Neural progenitor cell (in vitro differentiated cells): Measurements from ENCODE around the gene ADAMTSL1.

ENCODE experiments used
- EZH2phosphoT487 ChIP-seq: fragments of 200-600 bp; sonication (generic); IDR thresholded peaks from 2 replicates; pipeline ENCODE4 v1.6.1; 2017; ENCODE audit warnings: antibody characterized with exemption
- TF ChIP-seq, protein P1 (sequence below): fragments of 200-600 bp; sonication (generic); IDR thresholded peaks from 2 replicates; pipeline ENCODE4 v1.5.1; 2017; ENCODE audit warnings: antibody characterized with exemption, mild to moderate bottlenecking

DNA sequence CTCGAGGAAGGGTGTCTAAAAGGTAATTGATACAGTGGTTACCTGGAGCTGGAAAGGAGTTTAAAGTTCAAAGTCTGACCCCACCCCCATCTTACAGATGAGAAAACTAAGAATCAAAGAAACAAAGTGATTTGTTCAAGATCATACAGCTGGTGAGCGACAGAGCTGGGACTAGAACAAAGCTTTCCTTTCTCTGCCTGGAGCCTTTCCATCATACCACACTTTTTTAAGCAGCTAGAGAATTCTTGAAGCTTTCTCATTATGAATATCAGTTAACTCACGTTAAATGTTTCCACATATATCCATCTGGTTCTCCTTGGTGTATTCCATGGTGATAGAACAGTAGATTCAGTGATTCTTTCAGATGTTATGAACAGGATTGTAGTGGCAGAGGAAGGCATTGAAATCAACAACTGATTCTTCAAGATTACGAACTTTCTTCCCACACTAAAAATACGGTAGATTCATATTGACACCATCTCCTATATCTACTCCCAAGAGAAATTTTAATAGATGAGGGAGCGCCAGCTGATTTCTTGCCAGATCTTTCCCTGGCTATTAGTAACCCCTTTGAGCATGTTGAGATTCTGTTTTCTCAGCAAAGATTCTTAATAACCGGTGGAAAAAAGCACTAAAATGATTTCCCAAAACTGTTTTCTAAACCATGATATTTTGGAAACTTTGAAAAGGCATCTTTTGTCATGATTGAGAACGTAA, 233.7 kb downstream of the ADAMTSL1 start:
- TF ChIP-seq, protein P1, sequence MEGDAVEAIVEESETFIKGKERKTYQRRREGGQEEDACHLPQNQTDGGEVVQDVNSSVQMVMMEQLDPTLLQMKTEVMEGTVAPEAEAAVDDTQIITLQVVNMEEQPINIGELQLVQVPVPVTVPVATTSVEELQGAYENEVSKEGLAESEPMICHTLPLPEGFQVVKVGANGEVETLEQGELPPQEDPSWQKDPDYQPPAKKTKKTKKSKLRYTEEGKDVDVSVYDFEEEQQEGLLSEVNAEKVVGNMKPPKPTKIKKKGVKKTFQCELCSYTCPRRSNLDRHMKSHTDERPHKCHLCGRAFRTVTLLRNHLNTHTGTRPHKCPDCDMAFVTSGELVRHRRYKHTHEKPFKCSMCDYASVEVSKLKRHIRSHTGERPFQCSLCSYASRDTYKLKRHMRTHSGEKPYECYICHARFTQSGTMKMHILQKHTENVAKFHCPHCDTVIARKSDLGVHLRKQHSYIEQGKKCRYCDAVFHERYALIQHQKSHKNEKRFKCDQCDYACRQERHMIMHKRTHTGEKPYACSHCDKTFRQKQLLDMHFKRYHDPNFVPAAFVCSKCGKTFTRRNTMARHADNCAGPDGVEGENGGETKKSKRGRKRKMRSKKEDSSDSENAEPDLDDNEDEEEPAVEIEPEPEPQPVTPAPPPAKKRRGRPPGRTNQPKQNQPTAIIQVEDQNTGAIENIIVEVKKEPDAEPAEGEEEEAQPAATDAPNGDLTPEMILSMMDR = no peak
- no peak for TF ChIP-seq EZH2phosphoT487
